Mucosa of descending colon (tissue), 3 donors: ENCODE results near the gene HIPK2. TPM values are rescaled to one million over a fixed set of nuclear protein-coding genes. Genes with fewer than 3 reads are reported as not detected.

Source experiments
- ATAC-seq: fragments of 200-7000 bp; cut with Tn5 transposase; one replicate; pipeline ENCODE4 v1.9.1; 2020; ENCODE audit warnings: mild to moderate bottlenecking, moderate library complexity
- DNase-seq, 3 donors: peaks; one replicate each; pipeline ENCODE4 v3.0.0-alpha.2; 2020
- H3K36me3 ChIP-seq: fragments of 200-600 bp; one replicate; pipeline ENCODE4 v1.8.0; 2021; ENCODE audit warnings: low read depth, mild to moderate bottlenecking
- H3K4me1 ChIP-seq: fragments of 200-600 bp; one replicate; pipeline ENCODE4 v1.8.0; 2021; ENCODE audit warnings: low read depth, mild to moderate bottlenecking
- H3K4me3 ChIP-seq: fragments of 200-600 bp; one replicate; pipeline ENCODE4 v1.8.0; 2021; ENCODE audit warnings: mild to moderate bottlenecking
- H3K9me3 ChIP-seq: fragments of 200-600 bp; one replicate; pipeline ENCODE4 v1.8.0; 2021; ENCODE audit warnings: mild to moderate bottlenecking
- CTCF ChIP-seq: fragments of 200-600 bp; IDR thresholded peaks from one replicate; pipeline ENCODE4 v1.8.0; 2022; ENCODE audit warnings: antibody characterized with exemption, mild to moderate bottlenecking
- intact Hi-C, 2 donors: fragments of 100-400 bp; cut with DNase I in 1 of 2; cut with micrococcal nuclease in 1 of 2; formaldehyde crosslinking; loops; one replicate each; pipeline versions ENCODE4 v1.11.0 to v1.11.1; 2022; cut with DNase I, micrococcal nuclease
- total RNA-seq, 3 donors: library from RNA; stranded (reverse); fragmentation: NEBNext Ultra II Directional in 2 of 3; extraction: Animal tissue kit (Norgen Biotek cat#: 25700) in 2 of 3; gene quantifications; one replicate each; pipeline versions ENCODE4 v1.2.1 to v1.2.4, GENCODE V29; 2021 to 2023
- donor health status: DM: no; HTN: no; CAD: no; lungs with moderate emphysema.
- donor health status: DM: no; HTN: no; CAD: no.
- donor health status: DM: no; HTN: yes; CAD: no.

The HIPK2 gene
- total RNA-seq, 3 donors from 2014 or later = 29.9 to 63.6 (median 39.9) TPM

DNA sequence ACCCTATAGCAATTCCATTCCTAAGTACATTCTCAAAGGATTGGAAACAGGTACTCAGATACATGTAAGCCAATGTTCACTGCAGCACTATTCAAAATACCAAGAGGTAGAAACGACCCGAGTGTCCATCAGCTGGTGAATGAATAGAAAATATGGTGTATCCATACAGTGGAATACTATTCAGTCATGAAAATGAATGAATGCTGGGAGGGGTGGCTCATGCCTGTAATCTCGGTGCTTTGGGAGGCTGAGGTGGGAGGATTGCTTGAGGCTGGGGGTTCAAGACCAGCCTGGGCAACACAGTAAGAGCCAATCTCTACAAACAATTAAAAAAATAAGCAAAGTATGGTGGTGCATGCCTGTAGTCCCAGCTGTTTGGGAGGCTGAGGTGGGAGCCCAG is 191.5 kb downstream of the HIPK2 start:
- ATAC-seq (no peak), DNase-seq (no peak)
- TF ChIP-seq CTCF = no peak
- H3K9me3 ChIP-seq = no peaks in the 10 kb centered on the region
- H3K4me1 ChIP-seq = no peaks in the 10 kb centered on the region
- peaks cover 6% of the 10 kb centered on the region for H3K36me3 ChIP-seq
- H3K4me3 ChIP-seq = no peak overlapping the region
- intact Hi-C loops = no loop called here

GRCh38 chr7:139585042-139585441 is 192.8 kb downstream of the HIPK2 start:
- TF ChIP-seq CTCF = no peak
- no peaks in the 10 kb centered on the region for H3K4me1 ChIP-seq
- ATAC-seq (no peak), DNase-seq (no peak)
- H3K9me3 ChIP-seq = no peaks in the 10 kb centered on the region
- H3K36me3 ChIP-seq = peaks cover 6% of the 10 kb centered on the region
- intact Hi-C loops = no loop called here
- no peak overlapping the region for H3K4me3 ChIP-seq

DNA sequence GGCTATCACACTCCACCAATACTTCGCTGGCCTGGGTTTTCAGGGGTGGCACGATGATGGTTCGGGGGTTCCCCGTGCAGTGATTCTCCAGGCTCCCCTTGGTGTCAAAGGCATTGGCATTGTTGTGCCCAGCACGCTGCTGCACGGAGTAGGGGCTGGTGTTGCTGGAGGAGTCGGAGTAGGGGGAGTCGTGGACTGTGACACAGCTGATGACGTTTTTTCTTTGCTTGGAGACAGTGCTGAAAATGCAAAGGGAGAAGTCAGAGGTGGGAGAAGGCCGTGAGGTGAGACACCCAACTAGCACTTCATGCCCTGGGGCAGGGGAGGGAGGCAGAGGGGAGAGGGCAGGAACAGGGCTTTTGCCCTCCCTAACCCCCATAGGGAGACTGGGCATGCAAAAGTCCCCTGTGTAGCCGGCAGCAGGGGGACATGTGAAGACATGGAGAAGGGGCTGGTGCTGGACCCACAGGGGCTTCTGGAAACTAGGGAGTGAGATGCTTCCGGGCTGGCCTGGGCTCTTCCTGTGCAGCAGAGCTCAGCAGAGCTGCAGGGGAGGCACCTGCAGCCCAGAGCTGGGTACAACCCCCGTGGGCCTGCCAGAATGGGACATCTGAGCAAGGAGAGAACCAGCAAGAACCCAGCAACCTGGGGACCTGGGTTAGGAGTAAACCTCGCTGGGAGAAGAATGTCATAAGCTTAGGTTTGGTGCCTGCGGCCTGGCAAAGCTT is 193.8 kb downstream of the HIPK2 start:
- no peak for TF ChIP-seq CTCF
- no peaks in the 10 kb centered on the region for H3K9me3 ChIP-seq

DNA sequence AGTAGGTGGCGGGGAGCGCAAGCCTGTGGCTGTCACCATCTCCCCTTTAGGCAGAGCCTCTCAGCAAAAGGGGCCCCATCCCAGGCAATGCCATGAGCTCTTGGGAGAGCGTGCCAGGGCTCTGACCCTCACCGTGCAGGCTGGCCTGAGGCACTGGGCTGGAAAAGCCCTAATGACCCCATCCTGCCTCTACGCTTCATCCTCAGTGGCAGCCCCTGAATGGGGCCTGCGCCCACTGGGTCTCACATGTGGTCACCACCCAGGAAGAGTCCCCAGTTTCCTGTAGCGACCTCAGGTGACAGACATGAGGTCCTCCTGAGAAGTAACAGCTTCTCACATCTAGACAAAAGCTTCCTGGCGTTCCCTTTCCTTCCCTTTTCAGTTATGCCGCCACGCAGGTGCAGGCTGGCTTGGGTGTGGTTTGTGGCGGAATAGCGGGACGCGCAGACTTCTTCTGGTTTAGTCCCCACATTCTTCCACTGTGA is 195.1 kb downstream of the HIPK2 start:
- Histone ChIP-seq H3K4me3 (no peak overlapping the region), H3K36me3 (peaks cover 6% of the 10 kb centered on the region), H3K4me1 (no peaks in the 10 kb centered on the region), H3K9me3 (no peaks in the 10 kb centered on the region)
- no peak for DNase-seq
- no peak for ATAC-seq
- intact Hi-C loops = no loop called here
- TF ChIP-seq CTCF = no peak

More for the DNA sequence above, 193.8 kb downstream of the HIPK2 start:
- Histone ChIP-seq H3K36me3 (peaks cover 6% of the 10 kb centered on the region), H3K4me3 (no peak overlapping the region), H3K4me1 (no peaks in the 10 kb centered on the region)
- intact Hi-C loops = no loop called here
- ATAC-seq (no peak), DNase-seq (no peak)

- Histone ChIP-seq H3K36me3 (peaks cover 6% of the 10 kb centered on the region), H3K4me1 (no peaks in the 10 kb centered on the region), H3K9me3 (no peaks in the 10 kb centered on the region), H3K4me3 (no peak overlapping the region)
- intact Hi-C loops = no loop called here
- TF ChIP-seq CTCF = no peak
- DNase-seq = no peak
- no peak for ATAC-seq
These were observed 195.6 kb downstream of the HIPK2 start for GRCh38 chr7:139582130-139582650.
